Activated naive CD8-positive, alpha-beta T cell treated with anti-CD3 and anti-CD28 coated beads, Interleukin-2, amount 10 ng/mL, durations not matched to agents 7 days and 5 days (primary cell): ENCODE results near the gene NADK. TPM values are rescaled to one million over a fixed set of nuclear protein-coding genes. Genes with fewer than 3 reads are reported as not detected.
"Not testable (repeated sequence)": the region's sequence is repeated elsewhere in the genome, so short reads cannot be mapped to it uniquely, and the experiment has no call there.

Source experiments
- ATAC-seq: fragments of 150-1000 bp; cut with Tn5 transposase; one replicate; pipeline ENCODE4 v1.10.0; 2021; ENCODE audit warnings: low read depth, moderate library complexity
- POLR2A ChIA-PET: fragments of 350-600 bp; sonication (Branson Sonifier 250); formaldehyde crosslinking; loops from one replicate; lab custom pipeline; 2021; ENCODE audit warnings: antibody characterized with exemption; lab: Charles Lee
- DNase-seq: peaks from one replicate; pipeline ENCODE4 v3.0.0; 2021
- H3K27ac Mint-ChIP-seq: one replicate; pipeline ENCODE4 v1.8.0; 2022; ENCODE audit warnings: mild to moderate bottlenecking, mixed read lengths
- H3K27me3 Mint-ChIP-seq: one replicate; pipeline ENCODE4 v1.8.0; 2022; ENCODE audit warnings: mild to moderate bottlenecking, moderate library complexity, mixed read lengths
- H3K36me3 Mint-ChIP-seq: one replicate; pipeline ENCODE4 v1.8.0; 2021; ENCODE audit warnings: mild to moderate bottlenecking, mixed read lengths
- H3K4me1 Mint-ChIP-seq: one replicate; pipeline ENCODE4 v1.8.0; 2021; ENCODE audit warnings: mixed read lengths
- H3K4me3 Mint-ChIP-seq: one replicate; pipeline ENCODE4 v1.8.0; 2022; ENCODE audit warnings: mild to moderate bottlenecking, moderate library complexity, mixed read lengths
- H3K9me3 Mint-ChIP-seq: one replicate; pipeline ENCODE4 v1.8.0; 2021; ENCODE audit warnings: mixed read lengths
- total RNA-seq, 2 experiments: library from RNA; stranded (reverse); gene quantifications; one replicate each; pipeline ENCODE4 v1.2.3, GENCODE V29; 2021

Gene NADK
- total RNA-seq, 2 experiments from 2014 or later, result 69.7 to 74.3 TPM

- peaks cover 15% of the 10 kb centered on the region for H3K36me3 Mint-ChIP-seq
- ATAC-seq, POLR2A ChIA-PET, H3K4me1 Mint-ChIP-seq, H3K27me3 Mint-ChIP-seq, H3K27ac Mint-ChIP-seq, DNase-seq, H3K9me3 Mint-ChIP-seq, H3K4me3 Mint-ChIP-seq: not testable (repeated sequence)
These were observed 63.0 kb downstream of the NADK start for GRCh38 chr1:1715109-1715883.

GRCh38 chr1:1707897-1708296 lies 70.4 kb downstream of the NADK start:
- H3K4me3 Mint-ChIP-seq, ATAC-seq, H3K27me3 Mint-ChIP-seq, H3K36me3 Mint-ChIP-seq, POLR2A ChIA-PET, H3K9me3 Mint-ChIP-seq, H3K4me1 Mint-ChIP-seq, H3K27ac Mint-ChIP-seq: not testable (repeated sequence)
- DNase-seq, result peak; percentile 4

- H3K36me3 Mint-ChIP-seq, H3K4me1 Mint-ChIP-seq, ATAC-seq, H3K9me3 Mint-ChIP-seq, H3K27me3 Mint-ChIP-seq, H3K4me3 Mint-ChIP-seq, POLR2A ChIA-PET, H3K27ac Mint-ChIP-seq: not testable (repeated sequence)
- peak; percentile 16 for DNase-seq
These were observed 71.0 kb downstream of the NADK start for GRCh38 chr1:1707241-1707640.

- H3K36me3 Mint-ChIP-seq, H3K4me3 Mint-ChIP-seq, H3K27me3 Mint-ChIP-seq, H3K4me1 Mint-ChIP-seq, POLR2A ChIA-PET, ATAC-seq, H3K9me3 Mint-ChIP-seq, DNase-seq, H3K27ac Mint-ChIP-seq: not testable (repeated sequence)
These were observed 72.6 kb downstream of the NADK start for GRCh38 chr1:1705623-1706022.

GRCh38 chr1:1704284-1704957 lies 73.8 kb downstream of the NADK start:
- H3K9me3 Mint-ChIP-seq, H3K27ac Mint-ChIP-seq, POLR2A ChIA-PET, H3K36me3 Mint-ChIP-seq, ATAC-seq, H3K27me3 Mint-ChIP-seq, H3K4me3 Mint-ChIP-seq, H3K4me1 Mint-ChIP-seq: not testable (repeated sequence)
- DNase-seq, result peak; percentile 20

GRCh38 chr1:1703796-1704195 lies 74.5 kb downstream of the NADK start:
- H3K27me3 Mint-ChIP-seq, result no peaks in the 10 kb centered on the region
- no peaks in the 10 kb centered on the region for H3K4me1 Mint-ChIP-seq
- peaks cover 2% of the 10 kb centered on the region for H3K36me3 Mint-ChIP-seq
- POLR2A ChIA-PET, result no interaction called here
- H3K4me3 Mint-ChIP-seq, result no peak overlapping the region
- ATAC-seq, result no peak
- H3K9me3 Mint-ChIP-seq, result no peaks in the 10 kb centered on the region
- no peak overlapping the region for H3K27ac Mint-ChIP-seq
- peak; percentile 25 for DNase-seq

- H3K4me1 Mint-ChIP-seq, DNase-seq, ATAC-seq, H3K27me3 Mint-ChIP-seq, H3K9me3 Mint-ChIP-seq, POLR2A ChIA-PET, H3K4me3 Mint-ChIP-seq, H3K27ac Mint-ChIP-seq, H3K36me3 Mint-ChIP-seq: not testable (repeated sequence)
These were observed 75.8 kb downstream of the NADK start for GRCh38 chr1:1702506-1702905.

Other genes starting within 250 kb of the NADK start
- gene TMEM240, start 237.8 kb downstream of the NADK start, total RNA-seq, result 1 to 10 TPM; 1.2 to 1.9 TPM
- 100 to 1,000 TPM; 118 TPM for gene SSU72, start 203.6 kb downstream of the NADK start, total RNA-seq
- gene FNDC10, start 178.3 kb downstream of the NADK start, total RNA-seq, result 1 to 10 TPM; 4.4 to 4.6 TPM
- gene MIB2, start 163.0 kb downstream of the NADK start, total RNA-seq, result 10 to 100 TPM; 72.6 to 75.2 TPM
- gene MMP23B, start 146.3 kb downstream of the NADK start, total RNA-seq, result 1 to 10 TPM; 5.2 to 6.7 TPM
- gene CDK11B, start 119.5 kb downstream of the NADK start, total RNA-seq, result 10 to 100 TPM; 40.8 to 42.3 TPM
- gene SLC35E2B, start 85.7 kb downstream of the NADK start, total RNA-seq, result 10 to 100 TPM; 75.3 to 77.0 TPM
- gene CDK11A, start 54.1 kb downstream of the NADK start, total RNA-seq, result 100 to 1,000 TPM; 104 to 106 TPM
- 100 to 1,000 TPM; 353 to 372 TPM for gene GNB1, start 112.6 kb upstream of the NADK start, total RNA-seq
- under 1 TPM in 1 of 2 experiments, not detected in 1; 0.82 TPM for gene CALML6, start 136.8 kb upstream of the NADK start, total RNA-seq
- not detected for gene TMEM52, start 140.8 kb upstream of the NADK start, total RNA-seq
- gene CFAP74, start 225.3 kb upstream of the NADK start, total RNA-seq, result not detected
- gene GABRD, start 240.9 kb upstream of the NADK start, total RNA-seq, result not detected